SK-N-SH (cell line): ENCODE measurements around the gene MACROD2.

Experiments used
- CTCF ChIP-seq: fragments of 200-600 bp; sonication (generic); IDR thresholded peaks from 2 replicates; pipeline ENCODE4 v1.6.1; 2017; ENCODE audit warnings: antibody characterized with exemption, mild to moderate bottlenecking, moderate library complexity
- EP300 ChIP-seq, 2 experiments: IDR thresholded peaks; 2 replicates each; pipeline versions ENCODE4 v1.4.0 to v1.6.1; 2012; ENCODE audit warnings: borderline replicate concordance in 1 of 2, low read depth in 1 of 2, low read length in 1 of 2
- EZH2phosphoT487 ChIP-seq: fragments of 200-600 bp; sonication (generic); IDR thresholded peaks from 2 replicates; pipeline ENCODE4 v1.6.1; 2017; ENCODE audit warnings: low read depth, mixed run types, mild to moderate bottlenecking, antibody characterized with exemption, moderate library complexity, borderline replicate concordance
- GABPA ChIP-seq: IDR thresholded peaks from 2 replicates; pipeline ENCODE4 v1.4.0; 2012; ENCODE audit warnings: low read depth, mild to moderate bottlenecking
- NFIC ChIP-seq: IDR thresholded peaks from 2 replicates; pipeline ENCODE4 v1.4.0; 2012; ENCODE audit warnings: borderline replicate concordance
- RCOR1 ChIP-seq: fragments of 150-350 bp; IDR thresholded peaks from 2 replicates; pipeline ENCODE4 v1.6.1; 2017; ENCODE audit warnings: antibody characterized with exemption, low read length
- REST ChIP-seq: IDR thresholded peaks from 2 replicates; pipeline ENCODE4 v1.6.1; 2012; ENCODE audit warnings: mild to moderate bottlenecking, low read depth, low read length, moderate library complexity
- SIN3A ChIP-seq: IDR thresholded peaks from 2 replicates; pipeline ENCODE4 v1.6.1; 2012; ENCODE audit warnings: low read depth, mild to moderate bottlenecking, low read length, moderate library complexity, borderline replicate concordance

GRCh38 chr20:15498926-15499325 lies 1503.6 kb downstream of the MACROD2 start:
- no peak for TF ChIP-seq GABPA
- TF ChIP-seq SIN3A: no peak
- no peak for TF ChIP-seq CTCF
- TF ChIP-seq NFIC: no peak
- TF ChIP-seq REST: no peak
- TF ChIP-seq EZH2phosphoT487: no peak
- TF ChIP-seq EP300 (IDR thresholded peaks at IDR 0.05; ENCODE audit: borderline replicate concordance in 1 of 2, low read depth in 1 of 2, low read length in 1 of 2): no peak
- no peak for TF ChIP-seq RCOR1
